ENCODE results near the gene CCDC70.

DNA sequence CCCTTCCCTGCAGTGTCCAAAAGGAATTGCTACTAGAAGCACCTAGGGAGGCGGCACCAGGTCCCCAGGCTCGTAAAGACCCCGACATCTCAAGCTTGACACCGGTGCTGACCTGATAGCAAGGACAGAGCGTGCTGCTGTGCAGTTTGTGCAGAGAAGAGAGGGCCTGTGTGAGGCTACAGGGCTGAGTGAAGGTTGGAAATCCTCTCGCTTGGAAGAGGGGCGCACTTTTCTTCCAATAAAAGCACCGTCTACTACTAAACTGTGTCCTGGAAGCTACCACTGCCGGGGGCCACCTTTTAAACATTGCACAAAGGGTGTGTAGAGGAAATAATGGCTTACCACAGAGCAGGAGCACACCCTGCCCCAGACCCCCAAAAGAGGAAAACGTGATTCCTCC, 27.8 kb upstream of the CCDC70 start:
- TF ChIP-seq EZH2 (optimal IDR thresholded peaks at IDR 0.05; ENCODE audit: low read depth, low read length) (no peak), EZH2phosphoT487 (IDR thresholded peaks at IDR 0.05; ENCODE audit: low read length) (no peak)
- TF ChIP-seq, protein P1, sequence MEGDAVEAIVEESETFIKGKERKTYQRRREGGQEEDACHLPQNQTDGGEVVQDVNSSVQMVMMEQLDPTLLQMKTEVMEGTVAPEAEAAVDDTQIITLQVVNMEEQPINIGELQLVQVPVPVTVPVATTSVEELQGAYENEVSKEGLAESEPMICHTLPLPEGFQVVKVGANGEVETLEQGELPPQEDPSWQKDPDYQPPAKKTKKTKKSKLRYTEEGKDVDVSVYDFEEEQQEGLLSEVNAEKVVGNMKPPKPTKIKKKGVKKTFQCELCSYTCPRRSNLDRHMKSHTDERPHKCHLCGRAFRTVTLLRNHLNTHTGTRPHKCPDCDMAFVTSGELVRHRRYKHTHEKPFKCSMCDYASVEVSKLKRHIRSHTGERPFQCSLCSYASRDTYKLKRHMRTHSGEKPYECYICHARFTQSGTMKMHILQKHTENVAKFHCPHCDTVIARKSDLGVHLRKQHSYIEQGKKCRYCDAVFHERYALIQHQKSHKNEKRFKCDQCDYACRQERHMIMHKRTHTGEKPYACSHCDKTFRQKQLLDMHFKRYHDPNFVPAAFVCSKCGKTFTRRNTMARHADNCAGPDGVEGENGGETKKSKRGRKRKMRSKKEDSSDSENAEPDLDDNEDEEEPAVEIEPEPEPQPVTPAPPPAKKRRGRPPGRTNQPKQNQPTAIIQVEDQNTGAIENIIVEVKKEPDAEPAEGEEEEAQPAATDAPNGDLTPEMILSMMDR (IDR thresholded peaks at IDR 0.05; ENCODE audit: low read length), result no peak
